ENCODE data around the gene LRRC57. TPM values are rescaled to one million over a fixed set of nuclear protein-coding genes. Genes with fewer than 3 reads are reported as not detected.

LRRC57 gene
- total RNA-seq, 1 experiment from 2014 or later: 21.7 TPM

DNA sequence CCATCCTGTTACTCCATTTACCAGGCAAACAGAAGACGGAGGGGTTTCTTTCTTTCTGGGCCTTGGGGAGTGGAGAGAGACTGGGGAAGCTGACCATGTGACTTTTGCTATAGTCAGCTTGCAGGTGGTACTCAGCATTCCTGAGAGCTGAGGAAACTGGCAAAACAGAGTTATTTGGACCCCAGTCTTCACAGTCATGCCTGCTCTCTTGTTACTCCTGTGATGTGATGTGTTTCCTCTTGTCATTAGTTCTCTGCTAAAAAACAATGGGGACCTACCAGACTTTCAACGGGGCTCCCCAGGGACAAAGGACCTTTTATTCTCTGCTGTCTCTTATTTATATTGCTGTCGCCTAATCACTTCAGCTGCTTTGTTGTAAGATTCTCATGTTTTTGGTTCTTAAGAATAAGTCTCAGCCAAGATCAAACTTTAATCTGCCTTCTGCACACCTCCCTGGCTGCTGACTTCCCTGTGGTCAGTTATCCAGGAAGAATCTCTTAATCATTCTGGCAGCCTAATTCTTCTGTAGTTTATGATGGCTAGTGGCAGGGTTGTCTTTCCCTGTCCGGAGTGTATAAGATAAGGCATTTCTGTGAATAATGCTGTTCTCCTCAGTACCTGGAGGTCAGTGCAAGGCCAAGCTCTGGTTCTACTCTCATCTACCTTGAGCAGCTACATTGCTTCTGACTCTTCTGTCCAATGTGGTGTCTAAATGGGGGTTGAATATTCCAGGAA lies 35.6 kb upstream of the LRRC57 start:
- no peak overlapping the region for H3K27ac ChIP-seq (ENCODE audit: low read length)
- no peaks in the 10 kb centered on the region for H3K9me2 ChIP-seq (replicated peaks; ENCODE audit: insufficient read depth, low read length)
- H3K27me3 ChIP-seq (ENCODE audit: low read length): no peaks in the 10 kb centered on the region
- H3K4me3 ChIP-seq (ENCODE audit: low read length): no peak overlapping the region
- no peak overlapping the region for H2AFZ ChIP-seq (ENCODE audit: low read length)
- no peak overlapping the region for H3K4me2 ChIP-seq (ENCODE audit: low read depth, low read length, poor library complexity, severe bottlenecking)
- DNase-seq: no peak
- H3K9me3 ChIP-seq (ENCODE audit: low read length): no peaks in the 10 kb centered on the region
- H3K4me1 ChIP-seq (ENCODE audit: low read length): peaks cover 12% of the 10 kb centered on the region
- no peaks in the 10 kb centered on the region for H3K79me2 ChIP-seq (ENCODE audit: low read length)
- no peak overlapping the region for H3K9ac ChIP-seq (ENCODE audit: low read length)
- no peaks in the 10 kb centered on the region for H3K36me3 ChIP-seq (ENCODE audit: insufficient read depth, low read length)
- H4K20me1 ChIP-seq (ENCODE audit: insufficient read depth, low read depth, low read length): no peaks in the 10 kb centered on the region

GRCh38 chr15:42582569-42583375 lies 34.2 kb upstream of the LRRC57 start:
- Histone ChIP-seq H3K9me3 (ENCODE audit: low read length) (no peaks in the 10 kb centered on the region), H4K20me1 (ENCODE audit: insufficient read depth, low read depth, low read length) (no peaks in the 10 kb centered on the region), H3K4me1 (ENCODE audit: low read length) (peaks cover 12% of the 10 kb centered on the region), H3K9ac (ENCODE audit: low read length) (no peak overlapping the region), H3K4me2 (ENCODE audit: low read depth, low read length, poor library complexity, severe bottlenecking) (no peak overlapping the region), H3K9me2 (replicated peaks; ENCODE audit: insufficient read depth, low read length) (no peaks in the 10 kb centered on the region), H3K27me3 (ENCODE audit: low read length) (no peaks in the 10 kb centered on the region), H2AFZ (ENCODE audit: low read length) (no peak overlapping the region), H3K79me2 (ENCODE audit: low read length) (no peaks in the 10 kb centered on the region), H3K27ac (ENCODE audit: low read length) (no peak overlapping the region), H3K4me3 (ENCODE audit: low read length) (no peak overlapping the region), H3K36me3 (ENCODE audit: insufficient read depth, low read length) (no peaks in the 10 kb centered on the region)
- DNase-seq: no peak

DNA sequence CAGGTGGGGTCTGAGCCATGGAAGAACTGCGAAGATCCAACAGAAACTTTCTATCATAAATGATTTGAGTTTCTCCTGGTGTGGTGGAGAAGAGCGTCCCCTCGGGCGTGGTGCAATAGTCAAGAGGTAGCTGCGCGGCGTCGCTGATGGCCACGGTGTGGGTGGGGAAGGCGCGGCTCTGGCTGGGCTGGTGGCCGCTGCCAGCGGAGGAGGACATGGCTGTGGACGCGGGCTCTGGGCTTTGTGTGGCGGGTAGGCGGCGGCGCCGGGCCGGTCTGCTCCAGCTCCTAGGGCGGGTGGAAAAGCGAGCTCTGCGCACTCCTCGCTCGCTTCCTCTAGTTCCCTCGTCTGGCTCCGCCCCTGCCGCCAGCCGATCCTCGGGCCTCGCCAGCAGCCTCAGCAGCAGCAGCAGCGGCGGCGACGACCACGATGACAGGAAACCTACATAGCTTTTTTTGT lies 32.7 kb upstream of the LRRC57 start:
- peak; percentile 89 for DNase-seq
- Histone ChIP-seq H4K20me1 (ENCODE audit: insufficient read depth, low read depth, low read length) (no peaks in the 10 kb centered on the region), H3K9me3 (ENCODE audit: low read length) (no peaks in the 10 kb centered on the region), H3K27me3 (ENCODE audit: low read length) (no peaks in the 10 kb centered on the region), H3K79me2 (ENCODE audit: low read length) (no peaks in the 10 kb centered on the region), H3K4me2 (ENCODE audit: low read depth, low read length, poor library complexity, severe bottlenecking) (peak overlapping the region; percentile 89), H3K9ac (ENCODE audit: low read length) (peak overlapping the region; percentile 72), H3K27ac (ENCODE audit: low read length) (no peak overlapping the region), H3K4me1 (ENCODE audit: low read length) (peaks cover 22% of the 10 kb centered on the region), H3K4me3 (ENCODE audit: low read length) (peak overlapping the region; percentile 74), H3K9me2 (replicated peaks; ENCODE audit: insufficient read depth, low read length) (no peaks in the 10 kb centered on the region), H3K36me3 (ENCODE audit: insufficient read depth, low read length) (no peaks in the 10 kb centered on the region), H2AFZ (ENCODE audit: low read length) (peak overlapping the region; percentile 97)

DNA sequence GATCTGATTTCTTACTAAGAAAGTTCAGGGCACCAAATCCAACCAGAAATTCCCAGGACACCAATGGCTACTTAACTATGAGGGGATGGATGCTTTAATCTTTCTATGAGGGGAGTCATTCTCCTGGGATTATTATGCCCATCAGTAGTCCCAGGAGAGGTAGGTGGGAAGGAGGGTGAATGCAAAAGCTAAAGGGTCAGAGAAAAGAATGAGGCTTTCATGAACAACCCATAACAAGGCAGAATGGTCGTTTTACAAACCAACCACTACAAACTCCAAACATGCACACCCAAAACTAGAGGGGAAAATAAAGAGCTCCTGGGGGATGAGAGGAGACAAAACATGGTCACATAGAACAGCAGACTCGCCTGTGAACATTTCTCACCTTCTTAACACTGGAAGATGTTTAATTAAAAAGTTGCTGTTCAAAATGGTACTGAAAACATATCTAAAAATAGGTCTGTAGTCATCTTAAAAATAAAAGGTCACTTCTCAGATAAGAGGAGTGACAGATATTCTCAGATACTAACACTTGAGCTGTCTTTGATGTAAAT lies 30.5 kb upstream of the LRRC57 start:
- peaks cover 37% of the 10 kb centered on the region for H3K4me1 ChIP-seq (ENCODE audit: low read length)
- DNase-seq: no peak
- no peak overlapping the region for H3K4me2 ChIP-seq (ENCODE audit: low read depth, low read length, poor library complexity, severe bottlenecking)
- no peaks in the 10 kb centered on the region for H4K20me1 ChIP-seq (ENCODE audit: insufficient read depth, low read depth, low read length)
- H3K9me3 ChIP-seq (ENCODE audit: low read length): no peaks in the 10 kb centered on the region
- no peak overlapping the region for H2AFZ ChIP-seq (ENCODE audit: low read length)
- H3K9ac ChIP-seq (ENCODE audit: low read length): no peak overlapping the region
- H3K27me3 ChIP-seq (ENCODE audit: low read length): no peaks in the 10 kb centered on the region
- H3K79me2 ChIP-seq (ENCODE audit: low read length): no peaks in the 10 kb centered on the region
- no peaks in the 10 kb centered on the region for H3K36me3 ChIP-seq (ENCODE audit: insufficient read depth, low read length)
- H3K9me2 ChIP-seq (replicated peaks; ENCODE audit: insufficient read depth, low read length): no peaks in the 10 kb centered on the region
- no peak overlapping the region for H3K27ac ChIP-seq (ENCODE audit: low read length)
- H3K4me3 ChIP-seq (ENCODE audit: low read length): no peak overlapping the region

DNA sequence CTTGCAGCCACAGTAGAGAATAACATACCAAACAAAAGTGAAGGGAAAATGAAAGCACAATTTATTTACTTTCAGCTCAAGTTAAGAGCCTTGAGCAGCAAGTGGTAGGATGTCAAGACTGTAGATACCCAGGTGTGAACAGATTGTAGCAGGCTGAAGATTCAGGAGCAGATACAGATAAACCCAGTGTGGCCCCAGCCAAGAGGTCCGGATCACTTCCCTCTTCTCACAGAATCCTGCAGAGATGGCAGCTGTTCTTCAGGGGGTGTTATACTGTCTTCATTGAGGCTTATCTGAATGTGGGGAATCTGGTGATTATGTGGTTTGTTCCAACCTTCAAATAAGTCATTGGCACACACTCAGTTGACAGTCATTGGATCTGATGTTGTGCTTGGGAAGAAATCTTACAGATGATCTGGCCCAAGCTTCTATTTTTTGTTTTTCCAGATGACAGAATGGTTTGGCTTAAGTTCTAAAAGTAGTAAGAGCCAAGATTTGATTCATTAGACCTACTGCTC lies 29.0 kb upstream of the LRRC57 start:
- Histone ChIP-seq H3K27me3 (ENCODE audit: low read length) (no peaks in the 10 kb centered on the region), H3K79me2 (ENCODE audit: low read length) (no peaks in the 10 kb centered on the region), H3K27ac (ENCODE audit: low read length) (no peak overlapping the region), H2AFZ (ENCODE audit: low read length) (no peak overlapping the region), H3K9ac (ENCODE audit: low read length) (no peak overlapping the region), H3K4me2 (ENCODE audit: low read depth, low read length, poor library complexity, severe bottlenecking) (no peak overlapping the region), H3K9me2 (replicated peaks; ENCODE audit: insufficient read depth, low read length) (no peaks in the 10 kb centered on the region), H3K36me3 (ENCODE audit: insufficient read depth, low read length) (no peaks in the 10 kb centered on the region), H3K4me3 (ENCODE audit: low read length) (no peak overlapping the region), H3K9me3 (ENCODE audit: low read length) (no peaks in the 10 kb centered on the region), H3K4me1 (ENCODE audit: low read length) (peaks cover 37% of the 10 kb centered on the region), H4K20me1 (ENCODE audit: insufficient read depth, low read depth, low read length) (no peaks in the 10 kb centered on the region)
- DNase-seq: no peak

DNA sequence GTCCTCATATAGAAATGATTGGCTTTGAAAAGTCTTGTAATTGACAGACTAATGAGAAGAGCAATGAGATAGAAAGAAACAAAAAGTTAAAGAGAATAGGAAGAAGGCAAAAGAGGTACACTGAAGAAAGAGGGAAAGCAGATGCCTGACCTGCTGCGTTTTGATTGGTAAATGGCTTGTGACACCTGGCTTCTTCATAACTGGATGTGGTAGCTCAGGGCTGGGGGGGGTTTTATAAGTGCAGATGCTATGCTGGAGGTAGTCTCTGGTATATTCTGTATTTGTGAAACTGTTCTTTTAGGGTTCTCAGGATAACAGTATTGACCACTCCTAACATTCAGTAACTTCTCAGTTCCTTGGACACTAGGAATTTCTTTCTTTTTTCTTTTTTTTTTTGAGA lies 28.2 kb upstream of the LRRC57 start:
- DNase-seq: no peak
- H3K9ac ChIP-seq (ENCODE audit: low read length): no peak overlapping the region
- H3K4me2 ChIP-seq (ENCODE audit: low read depth, low read length, poor library complexity, severe bottlenecking): no peak overlapping the region
- no peaks in the 10 kb centered on the region for H4K20me1 ChIP-seq (ENCODE audit: insufficient read depth, low read depth, low read length)
- H3K27ac ChIP-seq (ENCODE audit: low read length): no peak overlapping the region
- H3K36me3 ChIP-seq (ENCODE audit: insufficient read depth, low read length): no peaks in the 10 kb centered on the region
- no peaks in the 10 kb centered on the region for H3K79me2 ChIP-seq (ENCODE audit: low read length)
- peaks cover 40% of the 10 kb centered on the region for H3K4me1 ChIP-seq (ENCODE audit: low read length)
- no peak overlapping the region for H2AFZ ChIP-seq (ENCODE audit: low read length)
- H3K9me3 ChIP-seq (ENCODE audit: low read length): no peaks in the 10 kb centered on the region
- no peaks in the 10 kb centered on the region for H3K27me3 ChIP-seq (ENCODE audit: low read length)
- no peaks in the 10 kb centered on the region for H3K9me2 ChIP-seq (replicated peaks; ENCODE audit: insufficient read depth, low read length)
- no peak overlapping the region for H3K4me3 ChIP-seq (ENCODE audit: low read length)

- Histone ChIP-seq H3K4me2 (ENCODE audit: low read depth, low read length, poor library complexity, severe bottlenecking) (peak overlapping the region; percentile 92), H3K9me3 (ENCODE audit: low read length) (no peaks in the 10 kb centered on the region), H3K9me2 (replicated peaks; ENCODE audit: insufficient read depth, low read length) (no peaks in the 10 kb centered on the region), H4K20me1 (ENCODE audit: insufficient read depth, low read depth, low read length) (no peaks in the 10 kb centered on the region), H3K27me3 (ENCODE audit: low read length) (no peaks in the 10 kb centered on the region), H3K79me2 (ENCODE audit: low read length) (no peaks in the 10 kb centered on the region), H3K4me1 (ENCODE audit: low read length) (peaks cover 35% of the 10 kb centered on the region), H3K4me3 (ENCODE audit: low read length) (peak overlapping the region; percentile 73), H3K27ac (ENCODE audit: low read length) (no peak overlapping the region), H2AFZ (ENCODE audit: low read length) (peak overlapping the region; percentile 68; the same call in 1 of the 2 replicates), H3K36me3 (ENCODE audit: insufficient read depth, low read length) (no peaks in the 10 kb centered on the region), H3K9ac (ENCODE audit: low read length) (peak overlapping the region; percentile 71)
- DNase-seq: no peak
These were observed 27.5 kb upstream of the LRRC57 start for GRCh38 chr15:42576040-42576594.
